Measurements from ENCODE around the gene SPATS2L. TPM values are rescaled to one million over a fixed set of nuclear protein-coding genes. Genes with fewer than 3 reads are reported as not detected.
A peak's percentile ranks its signal among the peaks of the same experiment; 100 is the strongest.

Gene SPATS2L
- polyA plus RNA-seq, 1 of the 3 experiments (the other 2 are of a cell fraction) = 86.8 TPM

- peaks cover 0 to 26% of the 10 kb centered on the region in 2 experiments for H3K36me3 ChIP-seq (replicated peaks in 1 of 2; ENCODE audit: control insufficient read depth in 1 of 2, insufficient read depth in 2 of 2, low read length in 1 of 2)
- no peaks in the 10 kb centered on the region for H3K27me3 ChIP-seq (ENCODE audit: insufficient read depth)
- peaks cover 92% of the 10 kb centered on the region for H3K79me2 ChIP-seq (ENCODE audit: insufficient read depth)
- no peak overlapping the region for H3K9ac ChIP-seq
- 71% methylated on average over 3 of the region's 3 CpGs for WGBS (ENCODE audit: low lambda C conversion rate)
- no peaks in the 10 kb centered on the region for H3K9me3 ChIP-seq
- no peak overlapping the region for H3K4me2 ChIP-seq
- no peaks in the 10 kb centered on the region for H3K9me2 ChIP-seq
- H3K4me1 ChIP-seq (ENCODE audit: control insufficient read depth in 1 of 2, insufficient read depth in 2 of 2, low read depth in 1 of 2, low read length in 1 of 2) = peaks cover 2 to 6% of the 10 kb centered on the region in 2 experiments; a peak in 2 of 4 replicates
- H2AFZ ChIP-seq (ENCODE audit: low read depth) = no peak overlapping the region
- no peak overlapping the region; a peak in 1 of 4 replicates for H3K27ac ChIP-seq (ENCODE audit: low read depth in 2 of 2, low read length in 1 of 2)
- no peak for DNase-seq
- H3F3A ChIP-seq (replicated peaks; ENCODE audit: insufficient read depth) = peaks cover 4% of the 10 kb centered on the region
- peaks cover 11% of the 10 kb centered on the region for H4K20me1 ChIP-seq (ENCODE audit: insufficient read depth)
- TF ChIP-seq GABPA (IDR thresholded peaks at IDR 0.05; ENCODE audit: low read depth) (no peak), NFIC (IDR thresholded peaks at IDR 0.05; ENCODE audit: borderline replicate concordance) (0 out of 2 replicates have a peak, but pooled peaks have one; percentile 31)
- CTCF ChIA-PET = interaction anchor here (1.5 kb wide), 2 partner anchors 11 to 134 kb away, joined by 3 read pairs; no protein-coding TSS in a partner anchor
- POLR2A ChIA-PET = interaction anchor here (0.9 kb wide), 1 partner anchor 16 kb away, joined by 3 read pairs; no protein-coding TSS in a partner anchor
- H3K4me3 ChIP-seq (ENCODE audit: low read depth in 2 of 2, low read length in 1 of 2) = no peak overlapping the region
Observed at GRCh38 chr2:200336980-200337615, 30.6 kb downstream of the SPATS2L start.

GRCh38 chr2:200337621-200338020, 31.1 kb downstream of the SPATS2L start:
- H3K9ac ChIP-seq = no peak overlapping the region
- no peak for TF ChIP-seq GATA2 (CRISPR knock-in tag; IDR thresholded peaks at IDR 0.05)
- TF ChIP-seq NRF1 (IDR thresholded peaks at IDR 0.05; ENCODE audit: low read depth, low read length) = no peak
- TF ChIP-seq USF2 (IDR thresholded peaks at IDR 0.05; ENCODE audit: borderline replicate concordance, low read depth, low read length) = no peak
- no peak for TF ChIP-seq TCF12 (IDR thresholded peaks at IDR 0.05)
- TF ChIP-seq IRF3 (IDR thresholded peaks at IDR 0.05; ENCODE audit: low read depth, low read length) = no peak
- no peak for TF ChIP-seq RAD21 (IDR thresholded peaks at IDR 0.05; ENCODE audit: low read length)
- TF ChIP-seq MXI1 (IDR thresholded peaks at IDR 0.05; ENCODE audit: low read depth, low read length) = no peak
- no peak for TF ChIP-seq RFX5 (IDR thresholded peaks at IDR 0.05; ENCODE audit: low read length)
- TF ChIP-seq RXRA (IDR thresholded peaks at IDR 0.05; ENCODE audit: borderline replicate concordance, low read depth) = no peak
- no peak for TF ChIP-seq MAX (IDR thresholded peaks at IDR 0.05; ENCODE audit: low read depth)
- TF ChIP-seq CHD2 (IDR thresholded peaks at IDR 0.05; ENCODE audit: low read length, partially characterized antibody) = no peak
- TF ChIP-seq MEF2A (IDR thresholded peaks at IDR 0.05; ENCODE audit: borderline replicate concordance, low read depth) = no peak
- no peak for TF ChIP-seq FOXJ3 (CRISPR knock-in tag; IDR thresholded peaks at IDR 0.05)
- H3K9me2 ChIP-seq = no peaks in the 10 kb centered on the region
- ChIA-PET POLR2A (interaction anchor here (0.9 kb wide), 1 partner anchor 17 kb away, joined by 3 read pairs; no protein-coding TSS in a partner anchor), CTCF (interaction anchor here (1.1 to 1.5 kb wide), 3 partner anchors 10 to 133 kb away, joined by 3 read pairs; no protein-coding TSS in a partner anchor)
- peaks cover 2 to 6% of the 10 kb centered on the region in 2 experiments; a peak in 2 of 4 replicates for H3K4me1 ChIP-seq (ENCODE audit: control insufficient read depth in 1 of 2, insufficient read depth in 2 of 2, low read depth in 1 of 2, low read length in 1 of 2)
- H3K27ac ChIP-seq (ENCODE audit: low read depth in 2 of 2, low read length in 1 of 2) = no peak overlapping the region; a peak in 1 of 4 replicates
- H4K20me1 ChIP-seq (ENCODE audit: insufficient read depth) = peaks cover 11% of the 10 kb centered on the region
- H3F3A ChIP-seq (replicated peaks; ENCODE audit: insufficient read depth) = peaks cover 4% of the 10 kb centered on the region
- no peak overlapping the region for H3K4me3 ChIP-seq (ENCODE audit: low read depth in 2 of 2, low read length in 1 of 2)
- no peaks in the 10 kb centered on the region for H3K9me3 ChIP-seq
- peaks cover 0 to 24% of the 10 kb centered on the region in 2 experiments for H3K36me3 ChIP-seq (replicated peaks in 1 of 2; ENCODE audit: control insufficient read depth in 1 of 2, insufficient read depth in 2 of 2, low read length in 1 of 2)
- no peak for DNase-seq
- no peaks in the 10 kb centered on the region for H3K27me3 ChIP-seq (ENCODE audit: insufficient read depth)
- no peak overlapping the region for H2AFZ ChIP-seq (ENCODE audit: low read depth)
- 94% methylated on average over 2 of the region's 2 CpGs for WGBS (ENCODE audit: low lambda C conversion rate)
- H3K4me2 ChIP-seq = no peak overlapping the region
- peaks cover 92% of the 10 kb centered on the region for H3K79me2 ChIP-seq (ENCODE audit: insufficient read depth)
